ENCODE results near the gene NOXA1.

DNA sequence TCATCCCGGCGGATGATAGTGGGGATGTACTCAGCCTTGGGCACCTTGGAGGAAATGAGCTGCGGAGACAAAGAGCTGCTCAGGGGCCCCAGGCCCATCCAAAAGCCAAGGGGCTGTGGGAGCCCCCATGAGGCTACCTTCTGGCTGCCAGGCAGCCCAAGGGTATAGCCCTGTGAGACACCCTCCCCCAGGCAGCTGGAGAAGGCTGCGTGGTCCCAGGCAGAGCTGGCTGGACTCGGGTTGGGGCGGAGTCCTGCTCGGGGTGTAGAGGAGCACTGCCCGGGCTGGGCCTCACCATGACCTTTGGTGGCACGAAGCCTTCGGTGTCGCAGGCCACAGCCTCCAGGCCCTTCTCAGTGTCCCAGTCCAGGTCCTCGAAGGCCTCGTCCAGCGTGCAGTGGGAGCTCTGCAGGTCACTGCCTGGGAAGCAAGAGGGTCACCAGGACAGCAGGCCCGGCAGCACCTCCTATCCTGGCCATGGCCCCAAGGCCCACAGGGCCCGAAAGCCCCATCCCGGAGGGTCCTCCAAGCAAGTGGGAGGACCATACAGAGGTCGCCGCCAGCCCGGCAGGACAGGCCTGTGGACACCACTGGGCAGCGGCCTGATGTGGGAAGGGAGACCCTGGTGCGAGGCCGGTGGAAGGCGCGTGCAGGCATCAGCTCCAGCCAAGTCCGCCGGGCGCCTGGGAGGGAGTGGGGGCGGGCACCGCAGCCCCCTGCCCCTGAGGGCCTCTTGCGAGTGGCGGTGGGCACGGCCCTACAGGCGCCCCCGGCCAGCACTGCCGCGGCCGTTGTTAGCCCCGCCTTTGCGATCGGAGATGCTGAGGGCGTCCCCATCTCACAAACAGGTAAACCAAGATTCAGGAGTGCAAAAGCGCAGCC is 29.8 kb downstream of the NOXA1 start:
- TF ChIP-seq POLR2A (IDR thresholded peaks at IDR 0.05; ENCODE audit: low read depth, low read length) = no peak
- no peak for TF ChIP-seq POLR2AphosphoS5 (IDR thresholded peaks at IDR 0.05; ENCODE audit: low read depth, low read length)
- TF ChIP-seq TAF1 (IDR thresholded peaks at IDR 0.05; ENCODE audit: borderline replicate concordance, low read depth, low read length) = no peak

All from GM12892 (cell line).